Measurements from ENCODE around the gene NPAP1.
"Not testable (repeated sequence)": the region's sequence is repeated elsewhere in the genome, so short reads cannot be mapped to it uniquely, and the experiment has no call there.

NPAP1 gene, protein sequence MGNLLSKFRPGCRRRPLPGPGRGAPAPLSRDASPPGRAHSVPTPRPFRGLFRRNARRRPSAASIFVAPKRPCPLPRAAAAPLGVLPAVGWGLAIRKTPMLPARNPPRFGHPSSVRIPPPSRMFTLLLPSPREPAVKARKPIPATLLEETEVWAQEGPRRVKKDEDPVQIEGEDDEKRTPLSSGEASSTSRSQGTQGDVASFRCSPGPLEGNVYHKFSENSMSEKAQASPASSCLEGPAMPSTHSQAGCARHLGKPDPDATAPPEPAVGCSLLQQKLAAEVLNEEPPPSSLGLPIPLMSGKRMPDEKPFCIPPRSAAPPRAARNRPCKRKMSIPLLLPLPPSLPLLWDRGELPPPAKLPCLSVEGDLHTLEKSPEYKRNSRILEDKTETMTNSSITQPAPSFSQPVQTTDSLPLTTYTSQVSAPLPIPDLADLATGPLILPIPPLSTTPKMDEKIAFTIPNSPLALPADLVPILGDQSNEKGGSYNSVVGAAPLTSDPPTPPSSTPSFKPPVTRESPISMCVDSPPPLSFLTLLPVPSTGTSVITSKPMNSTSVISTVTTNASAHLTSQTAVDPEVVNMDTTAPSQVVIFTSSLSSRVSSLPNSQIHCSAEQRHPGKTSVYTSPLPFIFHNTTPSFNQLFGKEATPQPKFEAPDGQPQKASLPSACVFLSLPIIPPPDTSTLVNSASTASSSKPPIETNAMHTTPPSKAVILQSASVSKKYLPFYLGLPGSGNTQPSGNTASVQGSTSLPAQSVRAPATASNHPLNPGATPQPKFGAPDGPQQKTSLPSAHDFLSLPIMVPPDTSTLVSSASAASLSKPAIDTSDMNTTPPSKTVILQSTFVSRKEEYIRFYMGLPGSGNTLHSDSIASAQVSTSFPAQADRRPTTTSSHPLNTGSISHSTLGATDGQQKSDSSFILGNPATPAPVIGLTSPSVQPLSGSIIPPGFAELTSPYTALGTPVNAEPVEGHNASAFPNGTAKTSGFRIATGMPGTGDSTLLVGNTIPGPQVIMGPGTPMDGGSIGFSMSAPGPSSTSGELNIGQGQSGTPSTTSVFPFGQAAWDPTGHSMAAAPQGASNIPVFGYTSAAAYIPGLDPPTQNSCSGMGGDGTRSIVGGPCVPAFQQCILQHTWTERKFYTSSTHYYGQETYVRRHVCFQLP

GRCh38 chr15:24675332-24676144 is at the start of gene NPAP1:
TSS of gene NPAP1 (plus strand) at chr15:24675775. CDS start at chr15:24675868, 93 bp downstream.
- no peak for DNase-seq

DNA sequence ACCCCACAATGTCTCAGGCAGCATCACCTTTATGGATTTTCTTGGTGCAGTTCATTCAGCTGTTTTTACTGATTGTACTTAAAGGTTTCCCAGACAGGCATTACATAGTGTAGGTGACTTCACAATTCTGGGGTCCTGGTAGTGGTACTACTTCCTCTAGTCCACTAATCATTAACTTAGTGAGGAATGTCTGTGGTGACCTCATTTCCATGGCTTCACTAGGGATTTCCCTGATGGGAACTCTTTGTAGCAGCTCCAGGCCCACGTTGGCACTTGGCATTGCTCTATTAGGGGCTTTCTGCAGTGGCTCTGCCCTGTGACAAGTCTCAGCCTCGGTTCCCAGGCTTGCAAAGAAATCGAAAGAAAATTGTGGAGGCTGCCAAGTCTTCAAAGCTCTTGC is 48.1 kb upstream of the NPAP1 start:
- DNase-seq, result no peak

DNA sequence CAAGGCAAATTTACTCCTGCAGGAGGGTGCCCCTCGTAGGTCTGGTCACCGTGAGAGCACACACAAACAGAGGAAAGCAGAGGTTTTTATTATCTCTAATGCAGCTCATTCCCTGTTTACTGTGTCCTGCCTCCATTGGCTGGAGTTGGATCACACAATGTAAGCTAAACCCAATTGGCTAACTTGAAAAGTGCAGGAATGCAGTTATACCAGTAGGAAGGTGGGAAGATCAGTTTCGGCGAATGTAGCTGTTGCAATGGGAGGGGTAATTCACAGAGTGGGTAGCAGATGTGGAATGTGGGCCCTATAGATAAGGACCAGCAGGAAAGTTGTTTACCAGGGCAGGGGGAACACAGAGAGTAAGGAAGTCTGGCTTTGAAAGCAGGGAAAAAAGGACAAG is 42.5 kb upstream of the NPAP1 start:
- DNase-seq, result no peak

- DNase-seq, result not testable (repeated sequence)
Measured at GRCh38 chr15:24639412-24639811, 36.2 kb upstream of the NPAP1 start.

- DNase-seq, result no peak
Measured at GRCh38 chr15:24645627-24646026, 29.9 kb upstream of the NPAP1 start.

- no peak for DNase-seq
Measured at GRCh38 chr15:24659622-24660021, 16.0 kb upstream of the NPAP1 start.

- no peak for DNase-seq
Measured at GRCh38 chr15:24662991-24663390, 12.6 kb upstream of the NPAP1 start.

DNA sequence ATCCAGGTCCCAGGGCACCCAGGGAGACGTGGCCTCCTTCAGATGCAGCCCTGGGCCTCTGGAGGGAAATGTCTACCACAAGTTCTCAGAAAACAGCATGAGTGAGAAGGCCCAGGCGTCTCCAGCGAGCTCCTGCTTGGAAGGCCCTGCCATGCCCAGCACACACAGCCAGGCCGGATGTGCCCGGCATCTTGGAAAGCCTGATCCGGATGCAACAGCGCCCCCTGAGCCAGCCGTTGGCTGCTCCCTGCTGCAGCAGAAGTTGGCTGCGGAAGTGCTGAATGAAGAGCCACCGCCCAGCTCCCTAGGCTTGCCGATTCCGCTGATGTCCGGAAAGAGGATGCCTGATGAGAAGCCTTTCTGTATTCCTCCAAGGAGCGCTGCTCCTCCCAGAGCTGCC is 856 bp downstream of the NPAP1 start:
- no peak for DNase-seq

DNA sequence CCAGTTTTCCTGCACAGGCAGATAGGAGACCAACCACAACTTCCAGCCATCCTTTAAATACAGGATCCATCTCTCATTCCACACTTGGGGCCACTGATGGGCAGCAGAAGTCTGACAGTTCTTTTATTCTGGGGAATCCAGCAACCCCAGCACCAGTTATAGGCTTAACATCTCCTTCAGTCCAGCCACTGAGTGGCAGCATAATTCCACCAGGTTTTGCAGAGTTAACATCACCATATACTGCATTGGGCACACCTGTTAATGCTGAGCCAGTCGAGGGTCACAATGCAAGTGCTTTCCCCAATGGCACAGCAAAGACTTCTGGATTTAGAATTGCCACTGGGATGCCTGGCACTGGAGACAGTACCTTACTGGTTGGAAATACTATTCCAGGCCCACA is 2.9 kb downstream of the NPAP1 start:
- no peak for DNase-seq

DNA sequence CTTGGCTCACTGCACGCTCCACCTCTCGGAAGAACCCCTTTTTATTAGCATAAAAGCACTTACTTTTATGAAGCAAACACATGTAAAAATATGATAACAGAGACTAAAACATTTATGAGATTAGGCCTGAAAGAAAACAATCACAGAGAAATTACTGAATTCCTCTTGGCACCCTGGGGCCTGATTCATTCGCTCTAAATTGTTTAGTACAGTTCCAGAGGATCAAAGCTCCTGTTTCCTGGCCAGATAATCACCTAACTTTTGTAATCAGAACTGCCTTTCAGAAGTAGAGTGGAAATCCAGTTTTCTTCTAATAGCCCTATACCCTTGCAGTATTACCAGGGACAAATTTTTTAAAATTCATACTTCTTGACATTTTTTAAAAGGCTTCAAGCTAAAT is 6.4 kb downstream of the NPAP1 start:
- DNase-seq, result no peak

DNA sequence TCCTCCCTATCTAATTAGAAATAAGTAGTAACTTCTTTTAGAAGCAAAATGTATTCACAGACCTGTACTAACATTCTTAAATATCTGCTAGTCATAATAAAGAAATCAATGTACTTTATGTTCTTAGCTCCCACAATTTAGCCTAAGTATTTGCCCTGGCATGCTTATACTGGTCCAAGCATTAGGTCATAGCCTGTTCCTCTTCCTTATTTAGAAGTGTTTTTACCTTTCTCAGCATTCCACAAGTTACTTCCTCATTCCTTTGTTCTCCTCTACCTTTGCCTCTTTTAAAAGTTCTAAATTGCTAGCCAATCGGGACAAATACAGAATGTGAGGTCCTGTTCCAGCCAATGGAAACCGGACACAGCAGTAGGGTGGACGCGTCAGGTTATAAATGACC is 7.3 kb downstream of the NPAP1 start:
- not testable (repeated sequence) for DNase-seq

DNA sequence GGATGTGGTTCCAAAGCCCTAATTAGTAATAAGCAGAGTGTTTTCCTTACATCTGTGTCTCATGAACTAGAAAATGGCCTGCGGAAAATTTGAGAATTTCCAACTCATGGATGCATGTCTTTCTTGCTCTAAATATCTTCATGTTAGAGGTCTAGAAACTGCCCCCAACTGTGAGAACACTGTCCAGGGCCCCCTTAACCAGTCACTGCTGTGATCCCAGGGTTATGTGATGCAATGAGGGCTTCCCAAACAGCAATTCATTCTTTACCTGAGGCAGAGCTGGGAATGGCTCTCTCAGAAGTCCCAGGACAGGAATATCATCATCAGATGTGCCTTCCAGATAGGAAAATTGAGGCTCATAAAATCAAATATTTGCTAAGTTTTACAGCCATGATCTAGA is 8.2 kb downstream of the NPAP1 start:
- DNase-seq, result no peak

- DNase-seq, result no peak
Measured at GRCh38 chr15:24684313-24684712, 8.7 kb downstream of the NPAP1 start.

GRCh38 chr15:24696201-24696600 is 20.6 kb downstream of the NPAP1 start:
- DNase-seq, result no peak

DNA sequence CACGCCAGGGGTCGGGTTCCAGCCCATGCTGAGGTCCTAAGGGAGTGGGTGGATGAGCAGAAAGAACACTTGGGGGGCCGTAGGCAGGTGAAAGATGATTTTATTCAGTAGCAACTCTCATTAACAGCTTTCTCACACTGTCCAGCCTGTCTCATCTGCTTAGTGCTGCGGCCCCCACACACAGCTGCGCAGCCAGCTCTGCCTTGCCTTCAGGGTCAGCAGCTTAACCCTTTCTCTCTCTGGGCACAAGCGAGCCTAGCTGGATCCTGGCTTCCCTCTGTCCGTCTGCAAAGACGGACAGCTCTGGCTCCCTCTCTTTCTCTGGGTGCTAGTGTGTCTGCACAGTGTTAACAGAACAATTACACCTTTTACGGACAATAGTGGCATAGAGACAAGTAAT is 21.3 kb downstream of the NPAP1 start:
- no peak for DNase-seq

GRCh38 chr15:24718289-24719082 is 42.9 kb downstream of the NPAP1 start:
- DNase-seq, result no peak

GRCh38 chr15:24729760-24730159 is 54.2 kb downstream of the NPAP1 start:
- no peak for DNase-seq
